AG08396 (cell line): ENCODE data around the gene CSNK2A2.

Source experiments
- DNase-seq: peaks from one replicate; pipeline ENCODE4 v3.0.0; 2012; ENCODE audit warnings: low spot score, mixed read lengths

CSNK2A2 gene

DNA sequence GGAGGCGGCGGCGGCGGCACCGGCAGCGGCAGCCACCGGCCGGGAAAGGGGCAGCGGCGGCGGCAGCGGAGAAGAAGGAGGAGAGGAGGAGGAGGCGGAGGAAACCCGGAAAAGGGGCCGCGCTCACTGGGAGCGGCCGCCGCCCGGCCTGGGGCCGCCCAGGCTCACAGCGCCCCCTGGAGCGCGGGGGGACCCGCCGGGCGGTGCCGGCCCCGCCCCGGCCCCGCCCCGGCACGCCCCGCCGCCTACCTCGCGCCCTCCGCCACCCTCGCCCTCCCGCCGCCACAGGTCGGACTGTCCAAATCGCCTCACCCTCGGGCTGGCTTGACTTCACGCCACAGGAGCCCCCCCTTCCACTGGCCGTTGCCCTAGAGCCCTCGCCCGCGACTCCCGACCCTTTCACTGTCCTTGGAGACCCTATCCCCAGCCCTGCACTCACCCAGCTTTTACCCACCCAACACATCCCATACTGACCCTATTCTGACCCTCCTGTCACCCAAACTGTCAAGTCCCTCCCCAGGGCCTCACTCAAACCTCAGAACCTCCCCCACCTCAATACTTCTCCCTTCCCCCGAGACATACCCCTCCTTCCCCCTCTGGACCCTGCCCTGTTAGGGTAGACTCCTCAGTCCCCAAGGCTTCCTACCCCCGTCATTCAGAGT, at the start of gene CSNK2A2:
CSNK2A2 (minus strand) TSS at position 85 of the 662 bp plus-strand sequence. CDS start 370 bp downstream, outside the sequence.
- peak; percentile 96 for DNase-seq

DNA sequence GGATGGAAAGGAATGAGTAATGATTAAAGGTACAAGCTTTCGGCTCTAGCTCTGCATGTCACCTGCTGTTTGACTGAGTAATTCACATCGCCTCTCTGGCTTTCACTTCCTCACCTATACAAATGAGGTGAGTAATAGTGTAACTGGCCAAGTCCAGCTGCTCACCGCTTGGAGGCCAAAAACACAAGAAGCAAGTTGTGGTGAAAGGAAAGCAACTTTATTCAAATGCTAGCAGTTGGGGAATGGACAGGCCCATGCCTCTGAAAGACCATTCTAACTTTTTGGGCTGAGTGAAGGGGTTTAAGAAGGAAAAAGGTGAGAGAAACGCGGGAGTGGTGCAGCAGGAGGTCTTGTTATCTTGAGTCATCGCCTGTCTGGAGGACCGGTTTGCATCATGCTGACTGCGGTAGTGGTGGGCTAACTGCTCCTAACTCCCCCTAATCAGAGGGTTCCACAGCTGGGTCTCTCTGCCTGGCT, 45.7 kb upstream of the CSNK2A2 start:
- DNase-seq, result no peak

DNA sequence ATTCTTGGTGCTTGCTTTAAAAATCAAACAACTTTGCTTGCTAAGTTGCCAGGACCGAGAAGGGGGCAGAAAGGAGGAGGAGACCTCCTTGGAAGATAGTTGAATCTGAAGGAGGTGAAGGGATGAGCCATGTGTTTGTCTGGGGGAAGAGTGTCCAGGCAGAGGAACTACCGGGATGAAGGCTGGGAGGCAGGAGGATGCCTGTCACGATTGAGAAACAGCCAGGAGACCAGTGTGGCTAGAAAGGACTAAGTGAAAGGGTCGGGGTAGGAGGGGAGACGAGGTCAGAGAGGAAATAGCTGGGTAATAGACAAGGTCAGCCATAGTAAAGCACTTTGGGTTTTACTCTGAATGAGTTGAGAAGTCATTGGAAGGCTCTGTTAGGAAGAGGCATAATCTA, 38.9 kb upstream of the CSNK2A2 start:
- no peak for DNase-seq

DNA sequence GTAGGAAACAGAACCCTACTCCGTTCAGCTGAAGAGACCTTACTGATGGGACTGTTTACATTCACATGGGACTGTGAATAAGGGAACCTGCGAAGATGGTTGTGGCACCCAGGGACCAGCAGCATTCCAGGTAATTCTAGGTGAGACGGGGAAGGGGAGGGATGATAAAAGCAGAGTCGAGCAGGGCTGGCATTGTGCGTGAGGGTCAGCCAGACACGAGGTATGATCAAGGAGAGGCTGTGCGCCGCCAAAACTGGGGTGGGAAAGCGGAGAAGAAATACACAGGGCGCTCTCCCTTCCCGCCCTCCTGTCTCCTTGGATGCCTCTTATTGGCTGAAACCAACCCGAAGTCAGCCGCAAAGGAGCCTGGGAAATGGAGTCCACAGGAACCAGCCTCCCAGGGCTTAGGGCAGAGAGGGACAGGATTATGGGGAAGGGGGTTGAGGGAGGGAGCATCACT, 38.4 kb upstream of the CSNK2A2 start:
- DNase-seq, result peak; percentile 75

DNA sequence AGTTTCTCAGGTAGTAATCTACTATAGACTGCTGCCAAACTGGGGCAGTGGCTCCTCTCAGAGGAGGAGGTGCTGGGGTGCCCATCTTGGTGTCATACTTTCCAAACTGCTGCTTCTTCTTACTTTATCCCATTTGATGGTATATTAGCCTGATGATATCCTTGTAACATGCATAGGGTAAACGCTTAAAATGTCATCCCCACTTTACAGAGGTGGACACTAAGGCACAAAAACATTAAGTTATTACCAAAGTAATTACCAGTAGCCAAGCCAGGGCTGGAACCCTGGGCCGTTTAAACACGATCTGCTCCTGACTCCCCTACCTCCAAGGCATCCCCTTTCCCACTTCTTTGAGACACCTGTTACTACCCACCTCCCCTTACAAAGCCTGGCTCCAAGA, 37.8 kb upstream of the CSNK2A2 start:
- DNase-seq, result no peak

DNA sequence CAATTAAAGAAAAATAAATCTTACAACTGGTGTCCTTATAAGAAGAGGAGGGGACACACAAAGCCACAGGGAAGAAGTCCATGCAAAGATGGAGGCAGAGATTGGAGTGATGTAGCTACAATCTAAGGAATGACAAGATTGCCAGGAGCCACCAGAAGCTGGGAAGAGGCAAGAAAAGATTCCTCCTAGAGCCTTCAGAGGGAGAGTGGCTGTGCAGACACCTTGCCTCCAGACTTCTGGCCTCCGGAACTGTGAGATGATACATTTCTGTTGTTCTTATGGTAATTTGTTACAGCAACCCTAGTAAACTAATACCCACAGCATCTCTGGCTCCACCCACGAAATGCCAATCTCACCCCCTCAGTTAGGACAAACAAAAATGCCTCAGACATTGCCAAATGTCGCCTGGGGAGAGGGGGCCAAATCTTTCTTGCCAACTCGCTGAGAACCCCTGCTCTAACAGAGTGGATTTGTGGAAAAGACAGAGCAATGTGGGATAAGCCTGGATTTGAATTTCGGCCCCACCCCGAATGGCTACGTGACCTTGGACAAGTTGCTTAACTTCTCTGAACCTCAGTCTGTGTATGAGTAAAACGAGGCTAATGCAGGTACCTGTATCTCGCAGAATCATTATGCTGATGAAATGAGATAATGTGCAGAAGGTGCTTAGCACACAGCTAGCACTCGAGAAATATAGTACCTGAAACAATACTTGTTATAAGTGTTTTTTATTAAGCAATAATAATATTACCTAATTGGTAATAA, 37.1 kb upstream of the CSNK2A2 start:
- DNase-seq, result no peak

DNA sequence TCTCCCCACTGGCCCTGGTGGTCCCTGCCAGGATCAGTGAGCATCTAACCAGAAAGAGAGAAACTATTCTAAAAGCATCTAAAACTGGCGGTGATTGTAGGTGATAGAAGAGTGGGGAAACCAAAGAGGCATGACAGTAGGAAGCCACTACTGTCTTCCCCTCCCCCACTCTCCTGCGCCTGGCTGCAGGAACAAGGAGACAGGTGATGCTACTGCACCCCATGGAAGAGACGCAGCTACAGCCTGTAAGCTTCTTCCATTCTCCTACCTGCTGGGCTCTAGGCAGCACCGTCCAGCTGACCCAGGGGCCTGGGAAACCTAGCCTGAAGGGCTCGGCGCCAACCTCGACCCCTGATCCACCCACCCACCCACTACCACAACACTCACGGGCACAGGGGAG, 32.4 kb upstream of the CSNK2A2 start:
- DNase-seq, result no peak

DNA sequence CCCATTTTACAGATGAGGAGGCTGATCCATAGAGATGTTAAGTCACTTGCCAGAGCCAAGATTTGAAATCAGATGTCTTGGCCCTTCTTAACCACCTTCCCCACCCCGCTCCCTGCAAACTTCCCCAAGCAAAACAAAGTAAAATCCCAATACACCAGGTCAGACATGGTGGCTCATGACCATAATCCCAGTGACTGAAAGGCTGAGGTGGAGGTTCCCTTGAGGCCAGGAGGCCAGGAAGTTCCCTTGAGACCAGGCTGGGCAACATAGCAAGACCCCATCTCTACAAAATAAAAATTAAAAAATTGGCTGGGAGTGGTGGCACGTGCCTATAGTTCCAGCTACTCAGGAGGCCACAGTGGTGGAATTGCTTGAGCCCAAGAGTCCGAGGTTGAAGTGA, 28.9 kb upstream of the CSNK2A2 start:
- DNase-seq, result no peak

DNA sequence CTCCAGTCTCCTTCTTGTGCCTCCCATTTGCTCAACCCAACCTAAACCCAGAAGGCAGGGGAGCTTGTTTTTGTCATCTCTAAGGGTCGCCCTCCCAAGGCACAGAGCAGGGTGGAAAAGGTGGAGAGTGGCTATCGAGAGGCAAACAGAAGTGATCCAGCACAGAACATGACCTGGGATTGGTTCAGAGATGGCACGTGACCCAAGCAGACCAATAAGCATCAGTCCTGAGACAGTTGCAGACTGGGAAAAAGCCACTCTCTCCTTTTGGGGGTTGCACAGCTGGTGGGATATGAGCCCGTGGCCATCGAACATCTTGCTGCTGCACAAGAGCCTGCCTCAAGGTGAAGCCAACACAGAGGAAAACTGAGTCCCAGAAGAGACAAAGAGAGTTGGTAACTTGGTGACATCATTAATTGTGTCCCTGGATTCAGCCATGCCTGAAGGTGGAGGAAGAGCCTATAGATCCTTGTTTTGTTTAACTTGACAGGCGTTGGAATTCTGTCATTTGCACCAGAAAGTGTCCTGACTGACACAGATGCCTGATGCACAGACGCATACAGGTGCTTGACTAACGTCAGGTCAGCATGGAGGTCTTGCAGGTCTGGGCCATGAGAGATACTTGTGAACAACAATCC, 28.2 kb upstream of the CSNK2A2 start:
- DNase-seq, result no peak

DNA sequence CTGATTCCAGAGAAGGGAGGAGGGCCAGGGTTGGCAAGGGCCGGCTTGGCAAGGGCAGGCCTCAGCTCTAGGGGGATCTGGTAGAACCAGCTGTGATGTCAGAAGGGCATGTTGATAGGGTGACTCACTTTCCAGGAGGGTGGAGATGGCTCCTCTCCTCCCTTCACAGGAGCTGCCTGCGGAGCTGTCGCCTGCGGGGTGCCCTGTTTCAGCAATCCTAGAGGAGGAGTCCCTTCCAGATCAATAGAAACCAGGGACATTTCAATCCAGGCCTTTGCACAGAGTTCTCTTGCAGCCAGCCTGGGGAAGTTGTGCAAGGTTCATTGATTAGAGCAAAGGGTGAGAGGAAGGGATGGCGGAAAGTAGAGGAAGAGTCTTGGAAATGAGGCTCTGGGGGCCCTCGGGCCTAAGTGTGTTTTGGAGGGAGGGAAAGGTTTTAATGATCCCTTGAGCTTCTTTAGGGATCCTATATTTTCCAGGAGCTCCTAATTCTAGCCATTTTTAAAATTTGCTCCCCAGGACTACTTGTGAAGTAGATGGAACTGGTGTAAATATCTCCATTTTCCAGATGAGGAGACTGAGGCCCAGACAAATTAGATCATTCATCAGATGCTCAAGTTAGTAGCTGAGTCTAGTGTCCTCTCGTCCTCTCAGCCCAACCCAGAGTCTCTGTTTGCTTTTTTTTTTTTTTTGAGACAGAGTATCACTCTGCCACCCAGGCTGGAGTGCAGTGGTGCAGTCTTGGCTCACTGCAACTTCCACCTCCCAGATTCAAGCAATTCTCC, 24.8 kb upstream of the CSNK2A2 start:
- peak; percentile 33 for DNase-seq

DNA sequence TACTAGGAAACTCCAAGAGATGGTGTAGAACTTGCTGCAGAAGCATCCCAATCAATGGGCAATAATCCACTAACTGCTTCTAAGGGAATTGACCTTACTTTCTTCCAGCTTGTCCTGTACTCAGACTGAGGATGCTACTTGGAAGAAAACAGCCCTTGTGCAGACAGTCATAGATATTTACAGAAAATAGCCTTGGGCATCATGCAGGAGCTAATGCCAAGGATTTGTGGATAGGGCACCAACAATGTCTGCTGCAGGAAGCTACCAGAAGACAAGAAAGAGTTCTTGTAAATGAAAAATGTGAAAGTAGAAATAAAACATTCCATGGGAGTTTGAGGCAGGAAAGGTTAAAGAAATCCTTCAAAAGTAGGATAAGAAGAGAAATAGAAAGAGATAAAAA, 21.5 kb upstream of the CSNK2A2 start:
- DNase-seq, result no peak

DNA sequence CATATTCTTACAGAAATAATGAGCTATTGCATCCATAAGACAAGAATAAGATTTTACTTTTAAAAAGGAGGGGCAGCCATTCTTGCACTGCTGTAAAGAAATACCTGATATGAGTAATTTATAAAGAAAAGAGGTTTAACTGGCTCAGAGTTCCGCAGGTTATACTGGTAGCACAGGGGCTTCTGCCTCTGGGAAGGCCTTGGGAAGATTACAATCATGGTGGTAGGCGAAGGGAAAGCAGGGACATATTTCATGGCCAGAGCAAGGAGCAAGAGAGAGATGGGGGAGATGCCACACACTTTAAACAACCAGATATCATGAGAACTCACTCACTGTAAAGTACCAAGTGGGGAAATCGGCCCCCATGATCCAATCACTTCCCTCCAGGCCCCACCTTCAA, 20.9 kb upstream of the CSNK2A2 start:
- no peak for DNase-seq

DNA sequence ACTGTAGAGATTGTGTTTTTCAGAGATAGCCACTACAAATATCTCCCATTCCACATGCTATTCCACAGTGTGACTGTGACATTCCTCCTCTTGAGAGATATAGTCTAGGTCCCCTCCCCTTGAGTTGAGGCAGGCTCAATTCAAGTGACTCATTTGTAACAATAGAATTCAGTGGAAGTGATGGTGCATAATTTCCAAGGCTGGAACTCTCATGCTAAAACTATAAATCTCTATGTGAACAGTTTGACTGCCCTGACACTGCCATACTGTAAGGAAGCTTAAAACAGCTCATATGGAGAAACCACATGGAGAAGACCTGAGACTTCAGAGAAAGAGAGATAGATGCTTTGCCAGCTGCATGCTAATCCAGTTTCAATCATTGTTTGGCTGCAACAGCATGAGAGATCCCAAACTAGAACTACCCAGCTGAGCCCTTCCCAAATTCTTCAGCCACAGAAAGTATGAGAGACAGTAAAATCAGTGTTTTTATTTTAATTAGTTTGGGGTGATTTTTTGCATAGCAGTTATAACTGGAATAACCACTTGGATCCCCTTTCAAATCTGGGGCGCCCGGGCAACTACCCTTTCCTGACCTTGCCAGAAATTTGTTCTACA, 19.5 kb upstream of the CSNK2A2 start:
- DNase-seq, result no peak

DNA sequence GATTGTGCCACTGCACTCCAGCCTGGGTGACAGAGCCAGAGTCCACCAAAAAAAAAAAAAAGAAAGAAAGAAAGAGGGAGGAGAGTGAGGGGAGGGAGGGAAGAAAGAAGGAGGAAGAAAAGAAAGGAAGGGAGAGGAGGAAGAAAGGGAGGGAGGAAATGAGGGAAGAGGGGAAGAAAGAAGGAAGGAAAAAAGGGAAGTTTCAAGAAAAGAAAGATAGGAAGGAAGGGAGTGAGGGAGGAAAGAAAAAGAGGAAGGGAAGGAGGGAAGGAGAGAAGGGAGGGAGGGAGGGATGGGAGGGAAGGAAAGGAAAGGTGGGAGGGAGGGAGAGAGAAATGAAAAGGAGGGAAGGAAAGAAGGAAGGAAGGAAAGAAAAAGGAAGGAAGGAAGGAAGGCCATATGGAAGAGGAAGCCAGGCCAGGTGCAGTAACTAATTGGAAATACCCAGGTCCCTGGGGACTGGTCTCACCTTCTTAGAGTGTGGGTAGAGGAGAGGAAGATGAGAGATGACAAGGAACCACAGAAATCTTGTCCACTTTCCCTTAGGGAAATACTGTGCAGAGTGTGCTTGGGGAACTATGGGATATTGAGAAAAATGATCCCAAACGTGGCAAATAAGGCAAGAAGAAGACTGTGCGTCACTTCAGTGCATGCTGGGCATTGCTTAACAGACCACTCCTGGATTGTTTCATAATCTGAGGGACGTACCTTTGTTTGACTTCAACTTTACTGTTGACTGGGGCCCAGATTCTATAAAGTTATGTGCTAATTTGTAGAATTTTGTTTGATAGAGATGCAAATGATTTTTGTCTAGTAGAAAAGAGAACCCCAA, 15.1 kb upstream of the CSNK2A2 start:
- DNase-seq, result no peak

DNA sequence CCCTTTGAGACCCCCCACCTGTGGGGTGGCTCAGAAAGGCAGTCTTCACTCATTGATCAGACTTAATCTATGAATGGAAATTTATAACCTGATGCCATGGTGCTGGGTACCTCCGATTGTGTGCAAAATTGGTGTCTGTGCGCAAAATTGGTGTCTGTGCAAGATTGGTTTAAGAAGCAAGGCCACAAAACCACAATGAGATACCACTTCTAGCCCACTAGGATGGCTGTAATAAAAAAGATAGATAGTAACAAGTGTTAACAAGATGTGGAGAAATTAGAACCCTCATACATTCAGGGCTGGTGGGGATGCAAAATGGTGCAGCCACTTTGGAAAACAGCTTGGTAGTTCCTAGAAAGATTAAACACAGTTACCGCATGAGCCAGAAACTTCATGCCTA, 13.9 kb upstream of the CSNK2A2 start:
- no peak for DNase-seq

DNA sequence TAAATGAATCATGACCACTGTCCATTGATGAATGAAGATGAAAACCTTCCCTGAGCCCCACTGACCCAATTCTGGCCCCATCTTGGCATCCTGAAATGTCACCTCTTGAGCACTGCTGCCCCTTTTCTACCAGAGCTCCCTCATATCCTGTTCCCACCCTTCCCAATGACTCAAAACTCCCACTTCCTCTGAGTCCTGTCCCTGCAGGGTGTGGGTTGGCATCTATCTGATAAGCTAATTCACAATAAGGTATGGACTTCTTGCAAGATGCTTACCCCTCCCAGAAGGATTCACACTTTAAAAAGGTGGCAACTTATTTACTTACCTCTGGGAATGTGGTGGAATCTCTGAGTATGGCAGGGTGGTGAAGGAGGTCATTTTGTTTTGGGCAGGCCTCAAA, 13.3 kb upstream of the CSNK2A2 start:
- no peak for DNase-seq

DNA sequence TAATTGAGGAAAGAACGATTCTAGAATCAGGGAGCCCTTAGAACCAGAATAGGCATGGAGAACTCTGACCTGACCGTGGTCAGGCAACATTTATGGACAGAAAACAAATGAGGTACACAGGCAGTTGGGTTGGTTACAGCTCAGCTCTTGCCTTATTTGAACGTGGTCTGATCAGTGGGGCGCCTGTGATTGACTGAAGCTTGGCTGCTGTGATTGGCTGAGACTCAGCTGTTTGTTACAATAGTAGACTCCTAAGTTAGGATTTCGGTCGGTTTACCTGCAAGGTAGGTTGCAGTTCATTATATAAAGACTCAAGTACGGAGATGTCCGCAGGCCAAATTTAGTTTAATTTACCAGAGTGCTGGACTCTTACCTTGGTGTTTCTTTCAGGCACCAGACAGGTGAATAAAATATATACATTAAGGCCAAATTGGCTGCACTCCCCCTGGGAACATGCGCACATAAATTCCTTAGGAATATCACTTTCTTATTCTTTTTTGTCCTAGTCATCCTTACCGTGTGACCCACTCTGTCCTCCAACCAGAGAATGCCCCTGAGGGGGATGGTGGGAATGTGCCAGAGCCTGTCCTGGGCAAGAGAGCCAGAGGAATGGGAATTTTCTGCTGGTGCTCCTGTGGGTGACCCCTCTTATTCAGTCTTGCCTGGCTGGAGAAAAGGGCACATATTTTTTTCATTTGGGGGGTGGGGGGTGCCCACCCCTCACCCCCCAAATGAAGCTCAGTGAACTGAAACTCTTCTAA, 7.5 kb upstream of the CSNK2A2 start:
- DNase-seq, result no peak

DNA sequence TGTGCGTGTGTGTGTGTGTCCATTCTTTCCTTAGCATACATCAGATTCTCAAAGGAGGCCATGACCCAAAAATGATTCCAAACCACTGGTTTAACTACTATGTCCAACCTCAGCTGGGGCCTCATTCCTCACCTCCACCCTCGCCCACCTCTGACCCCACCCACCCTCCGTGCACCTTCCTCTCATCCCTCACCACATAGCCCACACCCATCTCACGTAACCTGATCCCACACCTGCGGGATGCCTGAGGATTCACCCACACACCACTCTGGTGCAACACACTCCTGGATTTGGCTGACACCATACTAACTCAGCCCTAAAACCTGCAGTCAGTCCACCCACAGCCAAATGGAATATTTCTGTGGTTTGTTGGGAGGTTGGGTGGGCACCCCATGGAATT, 3.3 kb upstream of the CSNK2A2 start:
- no peak for DNase-seq

DNA sequence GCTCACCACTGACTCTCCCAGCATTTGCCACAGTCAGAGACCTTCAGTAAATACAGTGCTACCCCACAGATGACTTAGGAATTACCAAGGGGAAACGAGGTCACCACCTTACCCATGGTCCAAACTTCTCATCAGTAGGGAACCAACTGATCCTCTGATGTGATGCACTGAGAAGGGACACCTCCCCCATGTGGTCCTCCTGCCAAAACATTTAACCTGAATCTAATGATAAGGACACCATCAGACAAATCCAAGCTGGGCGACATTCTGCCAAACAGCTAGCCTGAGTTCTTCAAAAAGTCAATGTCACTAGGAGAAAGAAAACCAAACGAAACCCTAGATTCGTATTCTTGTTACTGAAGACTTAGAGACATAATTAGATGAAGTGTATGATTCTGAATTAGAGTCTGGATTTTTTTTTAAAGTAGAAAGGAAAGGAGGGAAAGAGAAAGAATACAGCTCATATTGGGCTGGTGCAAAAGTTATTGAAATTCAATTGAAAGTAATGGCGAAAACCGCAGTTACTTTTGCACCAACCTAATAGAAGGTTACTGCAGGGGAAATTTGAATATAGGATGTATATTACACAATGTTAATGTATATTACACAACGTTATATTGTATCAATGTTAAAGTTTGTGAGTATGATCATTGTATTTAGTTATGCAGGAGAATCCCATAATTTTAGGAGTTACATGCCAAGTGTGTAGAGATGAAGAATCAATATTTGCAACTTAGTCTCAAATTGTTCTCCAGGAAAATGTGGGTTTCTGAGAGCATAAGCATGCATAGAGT, 2.3 kb upstream of the CSNK2A2 start:
- no peak for DNase-seq
